LNCaP clone FGC (cell line): ENCODE data around the gene ZNF488.

Experiments used
- DNase-seq: peaks from one replicate; pipeline ENCODE4 v3.0.0-alpha.2; 2011; ENCODE audit warnings: low read depth
- H3K4me3 ChIP-seq: 2 replicates; pipeline ENCODE4 v1.5.1; 2011; ENCODE audit warnings: mild to moderate bottlenecking, low read depth, low read length, control low read depth
- TF ChIP-seq, protein P1 (sequence below): IDR thresholded peaks from 2 replicates; pipeline ENCODE4 v1.5.1; 2012; ENCODE audit warnings: mild to moderate bottlenecking; ENCODE audit not compliant: control insufficient read depth, insufficient read depth; ENCODE audit errors: extremely low read depth

Gene ZNF488

DNA sequence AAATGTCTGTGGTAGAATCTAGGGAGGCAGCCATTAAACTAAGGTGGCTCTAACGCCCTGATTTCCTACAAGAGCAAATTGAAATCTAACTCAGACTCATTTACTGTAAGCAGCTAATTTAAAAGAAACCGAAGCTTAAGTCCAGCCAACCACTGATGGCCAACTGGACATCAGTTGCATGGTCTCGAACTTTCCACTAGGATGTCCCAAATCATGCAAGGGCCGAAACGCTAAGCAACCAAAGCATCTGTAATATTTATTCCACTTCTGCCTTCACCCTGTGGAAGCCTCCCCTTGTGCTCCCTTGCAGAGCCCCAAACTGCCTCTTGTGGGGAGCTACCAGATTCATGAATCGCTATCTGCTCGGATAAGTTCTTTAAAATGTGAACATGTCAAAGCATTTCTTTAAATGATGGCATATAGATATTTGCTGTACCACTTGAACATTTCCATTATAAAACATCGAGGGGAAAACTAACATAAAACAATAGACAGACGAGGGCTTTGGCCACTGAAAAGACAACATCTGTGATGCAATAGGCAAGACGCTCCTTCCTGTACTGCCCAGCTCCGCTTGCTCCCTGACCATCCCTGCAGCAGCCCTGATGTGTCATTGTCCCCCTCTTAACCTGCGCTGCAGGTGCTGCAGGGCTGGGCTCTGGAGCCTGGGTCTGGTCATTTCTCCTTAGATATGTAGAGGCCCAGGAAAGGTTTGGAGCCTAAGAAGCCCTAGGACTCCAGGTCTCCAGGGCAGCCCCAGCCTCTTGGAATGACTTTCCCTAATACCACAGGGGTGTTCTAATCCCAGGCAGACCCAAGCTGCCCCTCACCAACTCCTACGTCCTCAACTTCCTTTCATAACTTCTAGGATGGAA, 38.9 kb downstream of the ZNF488 start:
- TF ChIP-seq, protein P1, sequence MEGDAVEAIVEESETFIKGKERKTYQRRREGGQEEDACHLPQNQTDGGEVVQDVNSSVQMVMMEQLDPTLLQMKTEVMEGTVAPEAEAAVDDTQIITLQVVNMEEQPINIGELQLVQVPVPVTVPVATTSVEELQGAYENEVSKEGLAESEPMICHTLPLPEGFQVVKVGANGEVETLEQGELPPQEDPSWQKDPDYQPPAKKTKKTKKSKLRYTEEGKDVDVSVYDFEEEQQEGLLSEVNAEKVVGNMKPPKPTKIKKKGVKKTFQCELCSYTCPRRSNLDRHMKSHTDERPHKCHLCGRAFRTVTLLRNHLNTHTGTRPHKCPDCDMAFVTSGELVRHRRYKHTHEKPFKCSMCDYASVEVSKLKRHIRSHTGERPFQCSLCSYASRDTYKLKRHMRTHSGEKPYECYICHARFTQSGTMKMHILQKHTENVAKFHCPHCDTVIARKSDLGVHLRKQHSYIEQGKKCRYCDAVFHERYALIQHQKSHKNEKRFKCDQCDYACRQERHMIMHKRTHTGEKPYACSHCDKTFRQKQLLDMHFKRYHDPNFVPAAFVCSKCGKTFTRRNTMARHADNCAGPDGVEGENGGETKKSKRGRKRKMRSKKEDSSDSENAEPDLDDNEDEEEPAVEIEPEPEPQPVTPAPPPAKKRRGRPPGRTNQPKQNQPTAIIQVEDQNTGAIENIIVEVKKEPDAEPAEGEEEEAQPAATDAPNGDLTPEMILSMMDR = no peak
- DNase-seq = no peak
- H3K4me3 ChIP-seq = no peak overlapping the region

GRCh38 chr10:47340608-47341170, 43.4 kb downstream of the ZNF488 start:
- TF ChIP-seq, protein P1 = peak; percentile 98
- no peak overlapping the region for H3K4me3 ChIP-seq
- DNase-seq = no peak

DNA sequence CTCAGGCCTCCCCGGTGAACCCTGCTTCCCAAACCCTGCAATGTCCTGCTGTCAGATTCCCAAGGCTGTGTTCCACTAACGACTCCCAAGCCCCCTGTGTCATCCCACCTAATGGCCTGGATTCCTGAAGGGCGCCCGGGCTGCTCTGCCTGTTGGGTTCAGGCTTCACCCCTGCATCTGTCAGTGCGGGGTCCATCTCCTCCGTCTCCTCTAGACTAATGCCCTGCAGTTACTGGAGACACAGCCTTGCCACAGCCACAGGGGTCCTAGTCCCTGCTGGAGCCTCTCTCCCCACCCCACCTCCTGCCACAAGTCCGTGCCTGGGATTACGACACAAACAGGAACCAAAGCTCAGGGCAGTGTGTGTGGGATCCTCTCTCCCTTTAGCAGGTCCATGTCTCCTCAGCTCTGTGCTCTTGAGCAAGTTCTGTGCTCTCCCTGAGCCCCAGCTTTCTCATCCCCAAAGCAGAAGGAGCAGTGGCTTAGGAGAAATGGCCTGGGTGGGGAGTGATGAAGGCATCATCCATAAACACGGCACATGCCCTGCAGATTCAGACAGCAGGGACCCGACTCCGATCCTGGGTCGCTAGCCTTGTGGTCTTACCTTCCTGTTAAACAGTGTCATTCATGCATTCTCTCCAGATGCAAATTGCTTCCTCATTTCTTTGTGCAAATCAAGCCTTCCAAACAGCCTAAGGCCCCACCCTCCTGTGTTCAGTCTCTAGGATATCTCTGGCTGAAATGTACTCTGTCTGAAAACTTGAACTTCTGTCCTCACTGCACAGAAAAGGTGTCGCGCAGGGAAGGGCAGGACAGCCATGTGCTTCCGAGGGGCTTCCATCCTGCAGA, 44.1 kb downstream of the ZNF488 start:
- TF ChIP-seq, protein P1 = no peak
- no peak overlapping the region for H3K4me3 ChIP-seq
- DNase-seq = no peak

- no peak overlapping the region for H3K4me3 ChIP-seq
- TF ChIP-seq, protein P1 = no peak
- DNase-seq = no peak
Measured at GRCh38 chr10:47339186-47339735, 44.8 kb downstream of the ZNF488 start.

GRCh38 chr10:47337310-47337709, 46.8 kb downstream of the ZNF488 start:
- H3K4me3 ChIP-seq = no peak overlapping the region
- no peak for DNase-seq
- TF ChIP-seq, protein P1 = no peak

GRCh38 chr10:47336387-47337134, 47.5 kb downstream of the ZNF488 start:
- no peak overlapping the region for H3K4me3 ChIP-seq
- TF ChIP-seq, protein P1 = no peak
- DNase-seq = no peak
